B cell (primary cell): ENCODE results near the gene AGRN. TPM values are rescaled to one million over a fixed set of nuclear protein-coding genes. Genes with fewer than 3 reads are reported as not detected.

Experiments used
- ATAC-seq: fragments of 200-7000 bp; cut with Tn5 transposase; one replicate; pipeline ENCODE4 v1.10.0; 2021; ENCODE audit warnings: low read depth, mild to moderate bottlenecking, moderate number of reproducible peaks, moderate library complexity
- CTCF ChIA-PET: fragments of 350-600 bp; sonication (Branson Sonifier 250); formaldehyde crosslinking; loops from one replicate; lab custom pipeline; 2021; ENCODE audit warnings: antibody characterized with exemption, inconsistent platforms; lab: Charles Lee
- POLR2A ChIA-PET: fragments of 350-600 bp; sonication (Branson Sonifier 250); formaldehyde crosslinking; loops from one replicate; lab custom pipeline; 2021; ENCODE audit warnings: antibody characterized with exemption; lab: Charles Lee
- DNase-seq: peaks from one replicate; pipeline ENCODE4 v3.0.0; 2013
- H2AFZ ChIP-seq: 2 replicates; pipeline ENCODE4 v1.6.1; 2012; ENCODE audit warnings: mild to moderate bottlenecking, low read depth, low read length; ENCODE audit not compliant: insufficient read depth, poor library complexity, severe bottlenecking
- H3K27ac ChIP-seq, 2 donors: 1 replicate in 1 of 2; 2 replicates in 1 of 2; pipeline ENCODE4 v1.5.1; 2012 to 2013; ENCODE audit warnings: low read length in 2 of 2, mild to moderate bottlenecking in 2 of 2, moderate library complexity in 1 of 2
- H3K27me3 ChIP-seq, 4 experiments: fragments of 200-600 bp in 1 of 4; sonication (generic) in 1 of 4; replicated peaks in 1 of 4; 1 replicate in 2 of 4; 2 replicates in 2 of 4; pipeline versions ENCODE4 v1.6.1 to v1.7.0; 2013 to 2016; ENCODE audit warnings: low read length in 3 of 4, mild to moderate bottlenecking in 2 of 4, mixed read lengths in 1 of 4, moderate library complexity in 1 of 4; ENCODE audit not compliant: insufficient read depth in 4 of 4, control insufficient read depth in 3 of 4; ENCODE audit errors: control extremely low read depth in 1 of 4
- H3K36me3 ChIP-seq, 2 experiments: replicated peaks in 1 of 2; 1 replicate in 1 of 2; 2 replicates in 1 of 2; pipeline versions ENCODE4 v1.6.1 to v1.7.1; 2013; ENCODE audit warnings: low read length in 1 of 2; ENCODE audit not compliant: insufficient read depth in 2 of 2, control insufficient read depth in 1 of 2; ENCODE audit errors: control extremely low read depth in 1 of 2, extremely low read depth in 1 of 2
- H3K4me1 ChIP-seq, 2 donors: fragments of 200-600 bp in 1 of 2; sonication (generic) in 1 of 2; 1 replicate in 1 of 2; 2 replicates in 1 of 2; pipeline versions ENCODE4 v1.5.1 to v1.6.1; 2013 to 2017; ENCODE audit warnings: low read length in 2 of 2; ENCODE audit not compliant: control insufficient read depth in 2 of 2, insufficient read depth in 2 of 2
- H3K4me2 ChIP-seq: replicated peaks from 2 replicates; pipeline ENCODE3; 2012; ENCODE audit warnings: mild to moderate bottlenecking, low read depth, low read length; ENCODE audit not compliant: poor library complexity, severe bottlenecking
- H3K4me3 ChIP-seq, 5 experiments: fragments of 200-600 bp in 1 of 5; sonication (generic) in 1 of 5; 1 replicate in 3 of 5; 2 replicates in 2 of 5; pipeline versions ENCODE4 v1.5.1 to v1.7.0; 2011 to 2016; ENCODE audit warnings: low read length in 4 of 5, mild to moderate bottlenecking in 4 of 5, low read depth in 2 of 5, control low read depth in 1 of 5, moderate library complexity in 1 of 5; ENCODE audit not compliant: insufficient read depth in 1 of 5; ENCODE audit errors: control extremely low read depth in 1 of 5, extremely low read depth in 1 of 5
- H3K79me2 ChIP-seq: fragments of 200-600 bp; sonication (generic); one replicate; pipeline ENCODE4 v1.6.0; 2016; ENCODE audit warnings: low read length; ENCODE audit not compliant: control insufficient read depth, insufficient read depth
- H3K9ac ChIP-seq: fragments of 200-600 bp; sonication (generic); 2 replicates; pipeline ENCODE4 v1.6.1; 2017; ENCODE audit warnings: mild to moderate bottlenecking, low read length, moderate library complexity
- H3K9me3 ChIP-seq, 3 donors: one replicate each; pipeline versions ENCODE4 v1.6.1 to v1.7.1; 2013; ENCODE audit warnings: low read length in 2 of 3; ENCODE audit not compliant: control insufficient read depth in 2 of 3, insufficient read depth in 1 of 3; ENCODE audit errors: control extremely low read depth in 1 of 3
- H4K20me1 ChIP-seq: 2 replicates; pipeline ENCODE4 v1.6.0; 2012; ENCODE audit warnings: mild to moderate bottlenecking, low read length; ENCODE audit not compliant: insufficient read depth, control insufficient read depth, poor library complexity, severe bottlenecking
- H3K27ac Mint-ChIP-seq: one replicate; pipeline ENCODE4 v1.8.0; 2021; ENCODE audit warnings: mixed read lengths
- H3K27me3 Mint-ChIP-seq: one replicate; pipeline ENCODE4 v1.8.0; 2021; ENCODE audit warnings: mixed read lengths
- H3K4me1 Mint-ChIP-seq: one replicate; pipeline ENCODE4 v1.8.0; 2021; ENCODE audit warnings: mixed read lengths
- H3K4me3 Mint-ChIP-seq: one replicate; pipeline ENCODE4 v1.8.0; 2021; ENCODE audit warnings: mixed read lengths
- H3K9me3 Mint-ChIP-seq: one replicate; pipeline ENCODE4 v1.8.0; 2022; ENCODE audit warnings: mixed read lengths; ENCODE audit not compliant: insufficient read depth
- EZH2 ChIP-seq: IDR thresholded peaks from 2 replicates; pipeline ENCODE4 v1.6.1; 2012; ENCODE audit warnings: borderline replicate concordance, low read depth, mild to moderate bottlenecking, moderate library complexity, low read length; ENCODE audit not compliant: insufficient read depth, poor library complexity, severe bottlenecking
- WGBS: methylation state at CpG from one replicate; pipeline ENCODE4 v1.1.5; 2013; ENCODE audit warnings: missing lambda C conversion rate; ENCODE audit not compliant: insufficient coverage; 5-methylcytosine and 5-hydroxymethylcytosine counted together
- intact Hi-C: fragments of 100-400 bp; cut with micrococcal nuclease; formaldehyde crosslinking; loops from one replicate; pipeline ENCODE4 v1.10.0; 2022
- polyA plus RNA-seq: library from polyadenylated mRNA; depleted of rRNA; stranded (reverse); fragments of >200 nt; gene quantifications from 2 replicates; pipeline ENCODE4 v1.2.3, GENCODE V29; 2012
- total RNA-seq, 2 donors: library from RNA; stranded (reverse); fragments of 120-200 nt in 1 of 2; gene quantifications; 1 replicate in 1 of 2; 2 replicates in 1 of 2; pipeline versions ENCODE4 v1.2.3 to v1.2.4, GENCODE V29; 2013 to 2022
- TF ChIP-seq, protein P1 (sequence below): fragments of 200-600 bp; IDR thresholded peaks from one replicate; pipeline ENCODE4 v1.8.0; 2022; ENCODE audit warnings: antibody characterized with exemption, mild to moderate bottlenecking

The AGRN gene
- total and polyA plus RNA-seq, 2 donors (not counting 1 experiment from before 2014, with no cell fraction given), result 7.3 to 31.3 TPM

DNA sequence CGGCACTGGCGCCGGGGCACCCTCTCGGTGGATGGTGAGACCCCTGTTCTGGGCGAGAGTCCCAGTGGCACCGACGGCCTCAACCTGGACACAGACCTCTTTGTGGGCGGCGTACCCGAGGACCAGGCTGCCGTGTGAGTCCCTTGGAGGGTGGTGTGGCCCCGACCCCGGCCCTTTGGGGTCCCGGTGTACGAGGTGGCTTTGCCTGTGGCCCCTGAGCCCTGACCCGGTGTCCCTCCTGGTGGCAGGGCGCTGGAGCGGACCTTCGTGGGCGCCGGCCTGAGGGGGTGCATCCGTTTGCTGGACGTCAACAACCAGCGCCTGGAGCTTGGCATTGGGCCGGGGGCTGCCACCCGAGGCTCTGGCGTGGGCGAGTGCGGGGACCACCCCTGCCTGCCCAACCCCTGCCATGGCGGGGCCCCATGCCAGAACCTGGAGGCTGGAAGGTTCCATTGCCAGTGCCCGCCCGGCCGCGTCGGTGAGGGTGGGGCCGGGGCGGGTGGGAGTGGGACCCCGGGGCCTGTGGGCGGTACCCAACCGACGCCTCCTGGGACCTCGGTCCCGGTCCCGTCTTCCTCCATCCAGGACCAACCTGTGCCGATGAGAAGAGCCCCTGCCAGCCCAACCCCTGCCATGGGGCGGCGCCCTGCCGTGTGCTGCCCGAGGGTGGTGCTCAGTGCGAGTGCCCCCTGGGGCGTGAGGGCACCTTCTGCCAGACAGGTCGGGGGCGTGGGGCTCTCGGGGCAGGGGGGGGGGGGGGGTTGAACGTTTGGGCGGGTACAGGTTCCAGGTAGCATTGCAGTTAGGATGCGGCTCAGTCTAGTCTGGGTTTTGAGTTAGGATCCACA lies 29.6 kb downstream of the AGRN start:
- Mint-ChIP-seq H3K27ac (no peak overlapping the region), H3K27me3 (no peaks in the 10 kb centered on the region), H3K9me3 (no peaks in the 10 kb centered on the region), H3K4me3 (no peak overlapping the region), H3K4me1 (peaks cover 4% of the 10 kb centered on the region)
- 88% methylated on average over 44 of the region's 57 CpGs for WGBS
- Histone ChIP-seq H3K27me3 (no peaks in the 10 kb centered on the region), H3K4me2 (no peak overlapping the region), H3K27ac (no peak overlapping the region), H2AFZ (no peak overlapping the region), H4K20me1 (no peaks in the 10 kb centered on the region), H3K4me3 (no peak overlapping the region), H3K9me3 (no peaks in the 10 kb centered on the region), H3K9ac (no peak overlapping the region), H3K79me2 (no peaks in the 10 kb centered on the region), H3K36me3 (no peaks in the 10 kb centered on the region), H3K4me1 (no peaks in the 10 kb centered on the region)
- ChIA-PET POLR2A (no interaction called here), CTCF (interaction anchor here (1.3 kb wide), 1 partner anchor 9 kb away, joined by 3 read pairs; no protein-coding TSS in a partner anchor)
- intact Hi-C loops, result no loop called here
- ATAC-seq, result no peak
- no peak for DNase-seq
- TF ChIP-seq EZH2, result no peak
- TF ChIP-seq, protein P1, sequence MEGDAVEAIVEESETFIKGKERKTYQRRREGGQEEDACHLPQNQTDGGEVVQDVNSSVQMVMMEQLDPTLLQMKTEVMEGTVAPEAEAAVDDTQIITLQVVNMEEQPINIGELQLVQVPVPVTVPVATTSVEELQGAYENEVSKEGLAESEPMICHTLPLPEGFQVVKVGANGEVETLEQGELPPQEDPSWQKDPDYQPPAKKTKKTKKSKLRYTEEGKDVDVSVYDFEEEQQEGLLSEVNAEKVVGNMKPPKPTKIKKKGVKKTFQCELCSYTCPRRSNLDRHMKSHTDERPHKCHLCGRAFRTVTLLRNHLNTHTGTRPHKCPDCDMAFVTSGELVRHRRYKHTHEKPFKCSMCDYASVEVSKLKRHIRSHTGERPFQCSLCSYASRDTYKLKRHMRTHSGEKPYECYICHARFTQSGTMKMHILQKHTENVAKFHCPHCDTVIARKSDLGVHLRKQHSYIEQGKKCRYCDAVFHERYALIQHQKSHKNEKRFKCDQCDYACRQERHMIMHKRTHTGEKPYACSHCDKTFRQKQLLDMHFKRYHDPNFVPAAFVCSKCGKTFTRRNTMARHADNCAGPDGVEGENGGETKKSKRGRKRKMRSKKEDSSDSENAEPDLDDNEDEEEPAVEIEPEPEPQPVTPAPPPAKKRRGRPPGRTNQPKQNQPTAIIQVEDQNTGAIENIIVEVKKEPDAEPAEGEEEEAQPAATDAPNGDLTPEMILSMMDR, result no peak

DNA sequence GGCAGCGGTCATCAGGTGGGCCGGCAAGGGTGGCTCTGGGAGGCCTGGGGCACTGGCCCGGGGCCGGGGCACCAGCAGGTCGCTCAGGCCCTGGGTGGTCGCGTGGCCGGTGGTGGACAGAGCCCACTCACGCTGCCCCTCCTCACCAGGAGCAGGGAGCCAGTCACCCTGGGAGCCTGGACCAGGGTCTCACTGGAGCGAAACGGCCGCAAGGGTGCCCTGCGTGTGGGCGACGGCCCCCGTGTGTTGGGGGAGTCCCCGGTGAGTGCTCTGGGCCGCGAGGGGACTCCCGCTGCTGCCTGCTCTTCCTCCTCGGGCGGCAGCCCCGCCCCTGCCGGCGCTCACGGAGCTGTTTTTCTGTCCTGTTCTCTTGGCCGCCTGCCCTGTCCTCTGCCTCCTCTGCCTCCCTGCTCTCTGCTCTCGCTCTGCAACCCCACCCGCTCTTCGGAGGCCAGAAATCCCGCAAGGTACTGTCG lies 30.7 kb downstream of the AGRN start:
- 75% methylated on average over 32 of the region's 32 CpGs for whole genome bisulfite sequencing
- Histone ChIP-seq H3K4me1 (no peaks in the 10 kb centered on the region), H3K9me3 (no peaks in the 10 kb centered on the region), H3K27me3 (no peaks in the 10 kb centered on the region), H3K9ac (no peak overlapping the region), H3K4me3 (no peak overlapping the region), H4K20me1 (no peaks in the 10 kb centered on the region), H3K79me2 (no peaks in the 10 kb centered on the region), H2AFZ (no peak overlapping the region), H3K36me3 (no peaks in the 10 kb centered on the region), H3K4me2 (peak overlapping the region; percentile 5), H3K27ac (no peak overlapping the region)
- CTCF ChIA-PET, result interaction anchor here (0.6 to 1.3 kb wide), 3 partner anchors 10 to 200 kb away, joined by 3 to 5 read pairs (median 3); no protein-coding TSS in a partner anchor
- DNase-seq, result peak; percentile 59
- peak; percentile 71 for ATAC-seq
- Mint-ChIP-seq H3K27ac (no peak overlapping the region), H3K4me1 (peaks cover 4% of the 10 kb centered on the region), H3K9me3 (no peaks in the 10 kb centered on the region), H3K4me3 (peak overlapping the region; percentile 32), H3K27me3 (no peaks in the 10 kb centered on the region)
- TF ChIP-seq EZH2, result no peak
- TF ChIP-seq, protein P1, result no peak
- POLR2A ChIA-PET, result interaction anchor here (0.6 to 0.7 kb wide), 2 partner anchors 324 to 338 kb away, joined by 3 to 4 read pairs; partner anchors contain the start of gene AURKAIP1
- intact Hi-C loops, result no loop called here
